Prostate gland (tissue), 2 donors: ENCODE results near the gene LRRC23. TPM values are rescaled to one million over a fixed set of nuclear protein-coding genes. Genes with fewer than 3 reads are reported as not detected.

Experiments
- DNase-seq: peaks from one replicate; pipeline ENCODE4 v3.0.0-alpha.2; 2019; ENCODE audit warnings: low spot score
- H3K27ac ChIP-seq, 2 donors: fragments of 200-600 bp; sonication (generic); 2 replicates each; pipeline ENCODE4 v1.5.1; 2017 to 2019
- H3K27me3 ChIP-seq: fragments of 200-600 bp; sonication (generic); replicated peaks from 2 replicates; pipeline ENCODE4 v1.5.1; 2019; ENCODE audit not compliant: insufficient read depth
- H3K36me3 ChIP-seq, 2 donors: fragments of 200-600 bp; sonication (generic); 1 replicate in 1 of 2; 2 replicates in 1 of 2; pipeline versions ENCODE4 v1.5.1 to v1.8.1; 2017 to 2019
- H3K4me1 ChIP-seq: fragments of 200-600 bp; sonication (generic); replicated peaks from 2 replicates; pipeline ENCODE4 v1.5.1; 2019
- H3K4me3 ChIP-seq, 2 donors: fragments of 200-600 bp; sonication (generic); 2 replicates each; pipeline ENCODE4 v1.5.1; 2017 to 2019
- H3K9me3 ChIP-seq: fragments of 200-600 bp; sonication (generic); 2 replicates; pipeline ENCODE4 v1.5.1; 2017
- CTCF ChIP-seq, 4 experiments: fragments of 200-600 bp in 2 of 4; fragments of 450-650 bp in 2 of 4; sonication (generic) in 2 of 4; IDR thresholded peaks; 1 replicate in 3 of 4; 2 replicates in 1 of 4; pipeline ENCODE4 v1.5.1; 2016 to 2019; ENCODE audit warnings: antibody characterized with exemption in 4 of 4, mild to moderate bottlenecking in 2 of 4, moderate library complexity in 2 of 4
- POLR2A ChIP-seq: fragments of 450-650 bp; IDR thresholded peaks from one replicate; pipeline ENCODE4 v1.6.1; 2016; ENCODE audit warnings: antibody characterized with exemption, mild to moderate bottlenecking
- POLR2AphosphoS5 ChIP-seq: sonication (generic); formaldehyde crosslinking; IDR thresholded peaks from one replicate; pipeline ENCODE4 v1.6.1; 2017; ENCODE audit warnings: antibody characterized with exemption
- WGBS: methylation state at CpG from one replicate; pipeline ENCODE4 v1.1.5; 2018; 5-methylcytosine and 5-hydroxymethylcytosine counted together
- intact Hi-C: fragments of 100-400 bp; cut with DNase I; formaldehyde crosslinking; loops from one replicate; pipeline ENCODE4 v1.14.2; 2022
- total RNA-seq, 2 donors: library from RNA; depleted of rRNA; stranded (reverse); fragments of >200 nt; gene quantifications; one replicate each; pipeline ENCODE4 v1.1.0, GENCODE V29; 2016

The LRRC23 gene
- total RNA-seq, 2 donors from 2014 or later, result 15.9 to 25.3 TPM

- intact Hi-C loops, result no loop called here
- H3K4me3 ChIP-seq, result no peak overlapping the region
- no peaks in the 10 kb centered on the region for H3K36me3 ChIP-seq
- no peaks in the 10 kb centered on the region for H3K27me3 ChIP-seq
- no peak overlapping the region for H3K27ac ChIP-seq
- no peaks in the 10 kb centered on the region for H3K4me1 ChIP-seq
- no peaks in the 10 kb centered on the region for H3K9me3 ChIP-seq
- 84% methylated on average over 3 of the region's 3 CpGs for WGBS
- TF ChIP-seq POLR2AphosphoS5, result no peak
- no peak for TF ChIP-seq POLR2A
- TF ChIP-seq CTCF (IDR thresholded peaks at IDR 0.05), result no peak
- DNase-seq, result no peak
These were observed 10.3 kb upstream of the LRRC23 start for GRCh38 chr12:6894321-6894720.

GRCh38 chr12:6896846-6897435 is 7.7 kb upstream of the LRRC23 start:
- H3K27me3 ChIP-seq, result no peaks in the 10 kb centered on the region
- no peak overlapping the region for H3K4me3 ChIP-seq
- no peaks in the 10 kb centered on the region for H3K36me3 ChIP-seq
- H3K9me3 ChIP-seq, result no peaks in the 10 kb centered on the region
- no peak for TF ChIP-seq CTCF (IDR thresholded peaks at IDR 0.05)
- TF ChIP-seq POLR2AphosphoS5, result no peak
- TF ChIP-seq POLR2A, result no peak
- no peaks in the 10 kb centered on the region for H3K4me1 ChIP-seq
- WGBS, result 83% methylated on average over 6 of the region's 6 CpGs
- no peak for DNase-seq
- no peak overlapping the region for H3K27ac ChIP-seq
- intact Hi-C loops, result no loop called here

- Histone ChIP-seq H3K36me3 (no peaks in the 10 kb centered on the region), H3K9me3 (no peaks in the 10 kb centered on the region), H3K27me3 (no peaks in the 10 kb centered on the region), H3K4me3 (no peak overlapping the region), H3K27ac (no peak overlapping the region), H3K4me1 (no peaks in the 10 kb centered on the region)
- no peak for DNase-seq
- intact Hi-C loops, result no loop called here
- no peak for TF ChIP-seq POLR2AphosphoS5
- no peak for TF ChIP-seq POLR2A
- no peak for TF ChIP-seq CTCF (IDR thresholded peaks at IDR 0.05)
- WGBS, result 71% methylated on average over 5 of the region's 5 CpGs
These were observed 5.2 kb upstream of the LRRC23 start for GRCh38 chr12:6899427-6899826.

GRCh38 chr12:6899837-6900519 is 4.6 kb upstream of the LRRC23 start:
- Histone ChIP-seq H3K4me1 (no peaks in the 10 kb centered on the region), H3K27ac (no peak overlapping the region), H3K36me3 (no peaks in the 10 kb centered on the region), H3K27me3 (no peaks in the 10 kb centered on the region), H3K4me3 (no peak overlapping the region), H3K9me3 (no peaks in the 10 kb centered on the region)
- 44% methylated on average over 10 of the region's 10 CpGs for WGBS
- no peak for TF ChIP-seq POLR2A
- peak; percentile 14 for TF ChIP-seq POLR2AphosphoS5
- intact Hi-C loops, result no loop called here
- DNase-seq, result no peak

- TF ChIP-seq POLR2AphosphoS5 (no peak), POLR2A (no peak), CTCF (IDR thresholded peaks at IDR 0.05) (no peak)
- Histone ChIP-seq H3K36me3 (no peaks in the 10 kb centered on the region), H3K4me1 (no peaks in the 10 kb centered on the region), H3K27ac (no peak overlapping the region), H3K9me3 (no peaks in the 10 kb centered on the region), H3K27me3 (no peaks in the 10 kb centered on the region), H3K4me3 (no peak overlapping the region)
- intact Hi-C loops, result no loop called here
- no peak for DNase-seq
- WGBS, result 63% methylated on average over 4 of the region's 4 CpGs
These were observed 2.2 kb upstream of the LRRC23 start for GRCh38 chr12:6902448-6902847.
